GM12801 (cell line): ENCODE data around the gene PRKCB.

ENCODE experiments used
- CTCF ChIP-seq: IDR thresholded peaks from one replicate; pipeline ENCODE4 v1.5.1; 2011; ENCODE audit warnings: control low read depth; ENCODE audit not compliant: insufficient read length; ENCODE audit errors: extremely low read depth

Gene PRKCB

GRCh38 chr16:24135624-24136565 lies 300.1 kb downstream of the PRKCB start:
- TF ChIP-seq CTCF, result no peak

GRCh38 chr16:24138024-24138423 lies 302.2 kb downstream of the PRKCB start:
- no peak for TF ChIP-seq CTCF

- no peak for TF ChIP-seq CTCF
Observed at GRCh38 chr16:24138575-24138974, 302.8 kb downstream of the PRKCB start.

- TF ChIP-seq CTCF, result no peak
Observed at GRCh38 chr16:24139282-24139681, 303.5 kb downstream of the PRKCB start.

GRCh38 chr16:24140730-24141129 lies 304.9 kb downstream of the PRKCB start:
- TF ChIP-seq CTCF, result no peak

- no peak for TF ChIP-seq CTCF
Observed at GRCh38 chr16:24141466-24141865, 305.7 kb downstream of the PRKCB start.

- TF ChIP-seq CTCF, result no peak
Observed at GRCh38 chr16:24141917-24142316, 306.1 kb downstream of the PRKCB start.
